Activated T-cell treated with anti-CD3 and anti-CD28 coated beads, Interleukin-2, amount 50 U/mL, for 4 hours (primary cell): ENCODE data around the gene GNPTAB. TPM values are rescaled to one million over a fixed set of nuclear protein-coding genes. Genes with fewer than 3 reads are reported as not detected.
A peak's percentile ranks its signal among the peaks of the same experiment; 100 is the strongest.

Experiments
- ATAC-seq, 2 donors: fragments of 200-7000 bp; cut with Tn5 transposase; one replicate each; pipeline ENCODE4 v1.10.0; 2021
- DNase-seq: peaks from one replicate; pipeline ENCODE4 v3.0.0-alpha.2; 2020
- H3K27me3 Mint-ChIP-seq: one replicate; pipeline ENCODE4 v1.8.0; 2021; ENCODE audit warnings: low read depth, mixed read lengths
- H3K36me3 Mint-ChIP-seq: one replicate; pipeline ENCODE4 v1.8.0; 2022; ENCODE audit warnings: mixed read lengths; ENCODE audit not compliant: insufficient read depth
- H3K4me1 Mint-ChIP-seq: one replicate; pipeline ENCODE4 v1.8.0; 2021; ENCODE audit warnings: low read depth, mixed read lengths
- H3K4me3 Mint-ChIP-seq: one replicate; pipeline ENCODE4 v1.8.0; 2021; ENCODE audit warnings: mild to moderate bottlenecking, moderate library complexity, mixed read lengths
- H3K9me3 Mint-ChIP-seq: one replicate; pipeline ENCODE4 v1.8.0; 2021; ENCODE audit warnings: mixed read lengths
- total RNA-seq, 3 donors: library from RNA; stranded (reverse); gene quantifications; one replicate each; pipeline ENCODE4 v1.2.1, GENCODE V29; 2021

Gene GNPTAB
- total RNA-seq, 3 donors from 2014 or later = 25.3 to 31.9 (median 29.6) TPM

- no peaks in the 10 kb centered on the region for H3K36me3 Mint-ChIP-seq
- DNase-seq (no peak), ATAC-seq (no peak)
- no peaks in the 10 kb centered on the region for H3K9me3 Mint-ChIP-seq
- peaks cover 7% of the 10 kb centered on the region for H3K4me1 Mint-ChIP-seq
- H3K27me3 Mint-ChIP-seq = no peaks in the 10 kb centered on the region
- no peak overlapping the region for H3K4me3 Mint-ChIP-seq
Observed at GRCh38 chr12:101707131-101707782, 123.5 kb downstream of the GNPTAB start.

GRCh38 chr12:101706403-101706802 lies 124.4 kb downstream of the GNPTAB start:
- H3K4me3 Mint-ChIP-seq = no peak overlapping the region
- peaks cover 7% of the 10 kb centered on the region for H3K4me1 Mint-ChIP-seq
- H3K36me3 Mint-ChIP-seq = no peaks in the 10 kb centered on the region
- no peak for DNase-seq
- no peak for ATAC-seq
- H3K27me3 Mint-ChIP-seq = no peaks in the 10 kb centered on the region
- H3K9me3 Mint-ChIP-seq = no peaks in the 10 kb centered on the region

- H3K4me1 Mint-ChIP-seq = peaks cover 16% of the 10 kb centered on the region
- no peak overlapping the region for H3K4me3 Mint-ChIP-seq
- H3K9me3 Mint-ChIP-seq = no peaks in the 10 kb centered on the region
- H3K36me3 Mint-ChIP-seq = no peaks in the 10 kb centered on the region
- no peak for ATAC-seq
- no peak for DNase-seq
- no peaks in the 10 kb centered on the region for H3K27me3 Mint-ChIP-seq
Observed at GRCh38 chr12:101703487-101703886, 127.3 kb downstream of the GNPTAB start.

- Mint-ChIP-seq H3K4me3 (no peak overlapping the region), H3K36me3 (no peaks in the 10 kb centered on the region), H3K9me3 (no peaks in the 10 kb centered on the region), H3K27me3 (no peaks in the 10 kb centered on the region), H3K4me1 (peaks cover 33% of the 10 kb centered on the region)
- DNase-seq = no peak
- no peak for ATAC-seq
Observed at GRCh38 chr12:101700299-101700820, 130.4 kb downstream of the GNPTAB start.

GRCh38 chr12:101698800-101699347 lies 131.9 kb downstream of the GNPTAB start:
- DNase-seq (no peak), ATAC-seq (no peak)
- H3K36me3 Mint-ChIP-seq = no peaks in the 10 kb centered on the region
- H3K4me1 Mint-ChIP-seq = peaks cover 33% of the 10 kb centered on the region
- H3K27me3 Mint-ChIP-seq = no peaks in the 10 kb centered on the region
- H3K4me3 Mint-ChIP-seq = peak overlapping the region; percentile 87
- no peaks in the 10 kb centered on the region for H3K9me3 Mint-ChIP-seq

DNA sequence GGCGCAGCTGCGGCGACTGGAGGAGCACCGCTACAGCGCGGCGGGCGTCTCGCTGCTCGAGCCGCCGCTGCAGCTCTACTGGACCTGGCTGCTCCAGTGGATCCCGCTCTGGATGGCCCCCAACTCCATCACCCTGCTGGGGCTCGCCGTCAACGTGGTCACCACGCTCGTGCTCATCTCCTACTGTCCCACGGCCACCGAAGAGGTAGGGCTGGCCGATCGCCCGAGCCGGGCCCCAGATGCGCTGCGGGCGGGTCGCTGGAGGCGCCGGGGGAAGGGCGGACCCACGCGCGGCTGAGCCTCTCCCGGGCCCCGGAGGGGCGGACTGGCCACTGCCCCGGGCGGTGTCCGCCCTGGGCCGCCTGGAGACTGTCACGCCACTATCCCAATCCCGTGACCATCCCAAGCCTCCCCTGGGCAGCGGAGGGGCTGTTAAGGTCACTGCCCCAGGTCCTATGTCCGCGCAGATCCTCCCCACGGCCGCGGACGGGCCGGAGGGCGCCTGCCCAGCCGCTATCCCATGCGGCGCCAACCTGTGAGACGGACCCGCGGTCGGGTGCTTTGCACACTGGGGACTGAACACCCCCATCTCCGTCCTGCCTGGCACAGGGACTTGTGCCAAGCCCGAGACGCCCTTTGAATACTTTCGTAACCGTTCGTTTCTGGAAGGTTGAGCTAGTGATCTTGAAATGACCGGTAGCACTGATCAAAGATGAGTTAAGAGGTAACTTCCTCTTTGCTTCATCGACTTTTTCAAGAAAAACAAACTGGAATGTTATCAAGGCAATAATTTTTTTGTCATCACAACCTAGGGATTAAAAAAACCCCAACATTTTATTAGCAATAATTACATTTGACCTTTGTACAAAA lies 132.6 kb downstream of the GNPTAB start:
- no peak for DNase-seq
- Mint-ChIP-seq H3K36me3 (no peaks in the 10 kb centered on the region), H3K27me3 (no peaks in the 10 kb centered on the region), H3K9me3 (no peaks in the 10 kb centered on the region), H3K4me1 (peaks cover 33% of the 10 kb centered on the region), H3K4me3 (peak overlapping the region; percentile 87)
- peak; percentile 42 to 43 for ATAC-seq

GRCh38 chr12:101697197-101697929 lies 133.4 kb downstream of the GNPTAB start, which contains the start of gene CHPT1:
CHPT1 (plus strand) TSS chr12:101697640; CDS start chr12:101697862, 222 bp downstream.
- DNase-seq (peak; percentile 45), ATAC-seq (peak; percentile 84 to 85)
- H3K4me1 Mint-ChIP-seq = peaks cover 33% of the 10 kb centered on the region
- no peaks in the 10 kb centered on the region for H3K27me3 Mint-ChIP-seq
- no peaks in the 10 kb centered on the region for H3K9me3 Mint-ChIP-seq
- no peaks in the 10 kb centered on the region for H3K36me3 Mint-ChIP-seq
- peak within 1 kb of the TSS; percentile 87 for H3K4me3 Mint-ChIP-seq

DNA sequence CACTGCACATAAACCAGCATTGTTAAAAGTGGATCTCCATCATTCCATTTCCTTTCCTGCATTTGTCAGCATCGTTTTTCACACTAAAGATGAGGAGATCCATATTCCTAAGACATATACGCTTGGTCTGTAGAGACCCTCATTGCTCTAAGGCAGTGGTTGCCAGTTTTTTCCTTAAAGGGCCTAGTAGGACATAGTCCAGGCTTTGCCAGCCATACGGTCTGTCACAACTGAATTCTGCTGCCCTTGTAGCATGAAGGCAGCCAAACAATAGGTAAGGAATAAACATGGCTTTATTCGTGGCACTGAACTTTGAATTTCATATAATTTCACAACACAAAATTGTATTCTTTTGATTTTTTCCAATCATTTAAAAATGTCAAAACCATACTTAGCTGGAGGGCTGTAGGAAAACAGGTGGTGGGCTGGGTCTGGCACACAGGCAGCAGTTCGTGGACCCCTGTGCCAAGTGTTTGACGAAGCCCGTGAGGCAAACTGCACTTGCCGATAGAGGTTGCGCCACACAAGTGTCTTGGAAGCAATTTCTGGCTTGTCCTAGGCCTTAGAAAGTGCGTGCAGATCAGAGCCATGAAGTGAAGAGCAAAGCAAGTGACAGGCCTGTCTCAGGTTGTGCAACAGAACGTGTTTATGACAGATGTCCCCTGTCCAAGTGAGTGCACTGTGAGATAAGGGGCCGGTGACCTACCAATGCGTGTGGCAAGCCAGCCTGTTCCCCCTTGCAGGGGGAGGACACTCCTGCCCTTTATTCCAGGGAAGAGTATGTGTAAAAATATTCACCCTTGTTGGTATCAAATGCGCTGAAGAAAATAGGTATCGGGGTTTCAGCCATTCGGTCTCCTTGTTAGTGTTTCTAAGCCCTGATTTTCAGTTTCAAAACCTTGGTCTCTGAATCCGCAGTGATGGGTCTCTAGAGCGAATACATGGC lies 134.2 kb downstream of the GNPTAB start:
- H3K36me3 Mint-ChIP-seq = no peaks in the 10 kb centered on the region
- H3K4me1 Mint-ChIP-seq = peaks cover 33% of the 10 kb centered on the region
- peak overlapping the region; percentile 86 for H3K4me3 Mint-ChIP-seq
- H3K9me3 Mint-ChIP-seq = no peaks in the 10 kb centered on the region
- DNase-seq (no peak), ATAC-seq (no peak)
- H3K27me3 Mint-ChIP-seq = no peaks in the 10 kb centered on the region

- no peak overlapping the region for H3K4me3 Mint-ChIP-seq
- DNase-seq (no peak), ATAC-seq (no peak)
- H3K4me1 Mint-ChIP-seq = peaks cover 30% of the 10 kb centered on the region
- no peaks in the 10 kb centered on the region for H3K9me3 Mint-ChIP-seq
- no peaks in the 10 kb centered on the region for H3K36me3 Mint-ChIP-seq
- H3K27me3 Mint-ChIP-seq = no peaks in the 10 kb centered on the region
Observed at GRCh38 chr12:101695706-101696105, 135.1 kb downstream of the GNPTAB start.

Other genes with a start within 250 kb of the GNPTAB start
- gene MYBPC1, start 236.0 kb downstream of the GNPTAB start, total RNA-seq = not detected
- gene CHPT1, start 133.3 kb downstream of the GNPTAB start, total RNA-seq = 10 to 100 TPM; 16.3 to 18.2 (median 16.5) TPM
- gene SYCP3, start 91.5 kb downstream of the GNPTAB start, total RNA-seq = under 1 TPM in 2 of 3 donors, not detected in 1; 0.13 to 0.43 TPM
- 1 to 10 TPM; 1.7 to 3.4 (median 3.1) TPM for gene DRAM1, start 46.6 kb upstream of the GNPTAB start, total RNA-seq
- gene WASHC3, start 231.0 kb upstream of the GNPTAB start, total RNA-seq = 10 to 100 TPM; 18.8 to 24.9 (median 22.6) TPM